ENCODE data around the gene MAP4K2. TPM values are rescaled to one million over a fixed set of nuclear protein-coding genes. Genes with fewer than 3 reads are reported as not detected.

Gene MAP4K2
- total RNA-seq, 6 experiments from 2014 or later = 18.0 to 21.6 (median 20.9) TPM

- no peaks in the 10 kb centered on the region for H3K9me3 Mint-ChIP-seq
Measured at GRCh38 chr11:64810891-64811272, 7.9 kb upstream of the MAP4K2 start.

GRCh38 chr11:64810271-64810890 lies 7.4 kb upstream of the MAP4K2 start, which contains the start of gene MEN1:
Gene MEN1, minus strand, starts transcription at chr11:64810551. Its CDS starts 442 bp downstream, at chr11:64810109.
- no peak for TF ChIP-seq CTCF (IDR thresholded peaks at IDR 0.05)
- peak within 1 kb of the TSS; percentile 94 for H3K4me3 Mint-ChIP-seq
- no peaks in the 10 kb centered on the region for H3K9me3 Mint-ChIP-seq
- peaks cover 17% of the 10 kb centered on the region for H3K27me3 Mint-ChIP-seq (ENCODE audit: insufficient read depth)
- peaks cover 14% of the 10 kb centered on the region for H3K4me1 Mint-ChIP-seq (ENCODE audit: low read depth)
- DNase-seq = peak; percentile 92
- 0 out of 2 replicates have a peak, but pooled peaks cover 7% of the 10 kb centered on the region for H3K36me3 Mint-ChIP-seq (ENCODE audit: low read depth)
- peak within 1 kb of the TSS; percentile 69 for H3K27ac Mint-ChIP-seq

More at GRCh38 chr11:64810891-64811272, 7.9 kb upstream of the MAP4K2 start:
- H3K4me3 Mint-ChIP-seq = peak overlapping the region; percentile 94
- H3K4me1 Mint-ChIP-seq (ENCODE audit: low read depth) = peaks cover 14% of the 10 kb centered on the region
- no peak for TF ChIP-seq CTCF (IDR thresholded peaks at IDR 0.05)
- peaks cover 20% of the 10 kb centered on the region for H3K27me3 Mint-ChIP-seq (ENCODE audit: insufficient read depth)
- H3K27ac Mint-ChIP-seq = peak overlapping the region; percentile 69; the same call in 1 of the 2 replicates
- no peak for DNase-seq
- 0 out of 2 replicates have a peak, but pooled peaks cover 7% of the 10 kb centered on the region for H3K36me3 Mint-ChIP-seq (ENCODE audit: low read depth)

GRCh38 chr11:64809781-64810241 lies 6.8 kb upstream of the MAP4K2 start:
- peaks cover 14% of the 10 kb centered on the region for H3K27me3 Mint-ChIP-seq (ENCODE audit: insufficient read depth)
- H3K4me1 Mint-ChIP-seq (ENCODE audit: low read depth) = peaks cover 14% of the 10 kb centered on the region
- 0 out of 2 replicates have a peak, but pooled peaks cover 7% of the 10 kb centered on the region for H3K36me3 Mint-ChIP-seq (ENCODE audit: low read depth)
- TF ChIP-seq CTCF (IDR thresholded peaks at IDR 0.05) = peak; percentile 2; the same call in 1 of the 2 replicates
- peak overlapping the region; percentile 94 for H3K4me3 Mint-ChIP-seq
- DNase-seq = no peak
- no peaks in the 10 kb centered on the region for H3K9me3 Mint-ChIP-seq
- peak overlapping the region; percentile 69 for H3K27ac Mint-ChIP-seq

GRCh38 chr11:64805481-64805880 lies 2.5 kb upstream of the MAP4K2 start:
- H3K27ac Mint-ChIP-seq = no peak overlapping the region
- no peak for DNase-seq
- 0 out of 2 replicates have a peak, but pooled peaks cover 12% of the 10 kb centered on the region for H3K36me3 Mint-ChIP-seq (ENCODE audit: low read depth)
- TF ChIP-seq CTCF (IDR thresholded peaks at IDR 0.05) = no peak
- H3K9me3 Mint-ChIP-seq = no peaks in the 10 kb centered on the region
- peaks cover 4% of the 10 kb centered on the region; the same call in 1 of the 2 replicates for H3K27me3 Mint-ChIP-seq (ENCODE audit: insufficient read depth)
- H3K4me3 Mint-ChIP-seq = no peak overlapping the region
- H3K4me1 Mint-ChIP-seq (ENCODE audit: low read depth) = peaks cover 19% of the 10 kb centered on the region

- H3K4me1 Mint-ChIP-seq (ENCODE audit: low read depth) = peaks cover 15% of the 10 kb centered on the region
- no peak for DNase-seq
- H3K36me3 Mint-ChIP-seq (ENCODE audit: low read depth) = 0 out of 2 replicates have a peak, but pooled peaks cover 12% of the 10 kb centered on the region
- H3K9me3 Mint-ChIP-seq = no peaks in the 10 kb centered on the region
- 0 out of 2 replicates have a peak, but pooled peaks cover under 1% of the 10 kb centered on the region for H3K27me3 Mint-ChIP-seq (ENCODE audit: insufficient read depth)
- H3K4me3 Mint-ChIP-seq = peak overlapping the region; percentile 93; the same call in 1 of the 2 replicates
- TF ChIP-seq CTCF (IDR thresholded peaks at IDR 0.05) = no peak
- no peak overlapping the region for H3K27ac Mint-ChIP-seq
Measured at GRCh38 chr11:64804346-64805210, 1.6 kb upstream of the MAP4K2 start.

Measured in HFFc6 (cell line).